Glutamatergic neuron (in vitro differentiated cells): Measurements from ENCODE around the gene TMEM132A. TPM values are rescaled to one million over a fixed set of nuclear protein-coding genes. Genes with fewer than 3 reads are reported as not detected.
"Not testable (repeated sequence)": the region's sequence is repeated elsewhere in the genome, so short reads cannot be mapped to it uniquely, and the experiment has no call there.

Experiments
- DNase-seq: peaks from one replicate; pipeline ENCODE4 v3.0.0; 2022
- H3K27ac Mint-ChIP-seq: one replicate; pipeline ENCODE4 v1.8.0; 2020; ENCODE audit warnings: mild to moderate bottlenecking, mixed read lengths, inconsistent platforms; ENCODE audit not compliant: unreplicated experiment
- H3K27me3 Mint-ChIP-seq: one replicate; pipeline ENCODE4 v1.8.0; 2020; ENCODE audit warnings: mild to moderate bottlenecking, moderate library complexity, mixed read lengths, inconsistent platforms; ENCODE audit not compliant: unreplicated experiment
- H3K36me3 Mint-ChIP-seq: one replicate; pipeline ENCODE4 v1.8.0; 2020; ENCODE audit warnings: mild to moderate bottlenecking, mixed read lengths, inconsistent platforms; ENCODE audit not compliant: unreplicated experiment
- H3K4me1 Mint-ChIP-seq: one replicate; pipeline ENCODE4 v1.8.0; 2020; ENCODE audit warnings: mild to moderate bottlenecking, low read depth, mixed read lengths, inconsistent platforms; ENCODE audit not compliant: unreplicated experiment
- H3K4me3 Mint-ChIP-seq: one replicate; pipeline ENCODE4 v1.8.0; 2020; ENCODE audit warnings: mild to moderate bottlenecking, mixed read lengths, inconsistent platforms; ENCODE audit not compliant: unreplicated experiment
- H3K9me3 Mint-ChIP-seq: one replicate; pipeline ENCODE4 v1.8.0; 2020; ENCODE audit warnings: mild to moderate bottlenecking, moderate library complexity, mixed read lengths, inconsistent platforms; ENCODE audit not compliant: unreplicated experiment
- CTCF ChIP-seq: fragments of 200-600 bp; sonication (generic); IDR thresholded peaks from one replicate; pipeline ENCODE4 v1.5.0; 2021; ENCODE audit not compliant: partially characterized antibody, unreplicated experiment
- total RNA-seq: library from RNA; stranded (reverse); fragmentation: NEBNext Ultra II Directional; extraction: Animal tissue kit (Norgen Biotek cat#: 25700); gene quantifications from one replicate; pipeline ENCODE4 v1.2.1, GENCODE V29; 2021; ENCODE audit not compliant: unreplicated experiment

Gene TMEM132A
- total RNA-seq, 1 donor from 2014 or later, result 664 TPM

- H3K27me3 Mint-ChIP-seq, result peaks cover 6% of the 10 kb centered on the region
- no peak for TF ChIP-seq CTCF
- peaks cover 2% of the 10 kb centered on the region for H3K9me3 Mint-ChIP-seq
- peak overlapping the region; percentile 69 for H3K27ac Mint-ChIP-seq
- H3K4me3 Mint-ChIP-seq, result peak overlapping the region; percentile 92
- peaks cover 15% of the 10 kb centered on the region for H3K4me1 Mint-ChIP-seq
- peaks cover 13% of the 10 kb centered on the region for H3K36me3 Mint-ChIP-seq
- DNase-seq, result no peak
Measured at GRCh38 chr11:60905047-60905446, 19.2 kb upstream of the TMEM132A start.

GRCh38 chr11:60905551-60906113, 18.6 kb upstream of the TMEM132A start:
- H3K27me3 Mint-ChIP-seq, result peaks cover 6% of the 10 kb centered on the region
- TF ChIP-seq CTCF, result no peak
- peaks cover 2% of the 10 kb centered on the region for H3K9me3 Mint-ChIP-seq
- peaks cover 13% of the 10 kb centered on the region for H3K36me3 Mint-ChIP-seq
- peaks cover 15% of the 10 kb centered on the region for H3K4me1 Mint-ChIP-seq
- H3K27ac Mint-ChIP-seq, result peak overlapping the region; percentile 69
- no peak for DNase-seq
- peak overlapping the region; percentile 92 for H3K4me3 Mint-ChIP-seq

GRCh38 chr11:60906132-60906972, 17.9 kb upstream of the TMEM132A start, which contains the start of gene PRPF19:
Gene PRPF19, minus strand, starts transcription at chr11:60906585. Its CDS starts 203 bp downstream, at chr11:60906382.
- Mint-ChIP-seq H3K36me3 (peaks cover 13% of the 10 kb centered on the region), H3K4me1 (peaks cover 15% of the 10 kb centered on the region), H3K4me3 (peak within 1 kb of the TSS; percentile 92), H3K27me3 (peaks cover 10% of the 10 kb centered on the region), H3K9me3 (peaks cover 2% of the 10 kb centered on the region), H3K27ac (peak within 1 kb of the TSS; percentile 69)
- TF ChIP-seq CTCF, result no peak
- peak; percentile 99 for DNase-seq

- Mint-ChIP-seq H3K4me1 (peaks cover 16% of the 10 kb centered on the region), H3K27ac (no peak overlapping the region), H3K4me3 (no peak overlapping the region), H3K27me3 (peaks cover 10% of the 10 kb centered on the region), H3K9me3 (peaks cover 4% of the 10 kb centered on the region), H3K36me3 (peaks cover 13% of the 10 kb centered on the region)
- TF ChIP-seq CTCF, result no peak
- DNase-seq, result no peak
Measured at GRCh38 chr11:60908803-60909202, 15.5 kb upstream of the TMEM132A start.

- H3K27me3 Mint-ChIP-seq, result peaks cover 12% of the 10 kb centered on the region
- H3K4me3 Mint-ChIP-seq, result not testable (repeated sequence)
Measured at GRCh38 chr11:60909680-60910280, 14.5 kb upstream of the TMEM132A start.

More at GRCh38 chr11:60909680-60910280, 14.5 kb upstream of the TMEM132A start:
- H3K27ac Mint-ChIP-seq, DNase-seq, H3K9me3 Mint-ChIP-seq, H3K4me1 Mint-ChIP-seq: not testable (repeated sequence)
- peaks cover 13% of the 10 kb centered on the region for H3K36me3 Mint-ChIP-seq
